GM23338 (cell line): ENCODE data around the gene PCSK6. TPM values are rescaled to one million over a fixed set of nuclear protein-coding genes. Genes with fewer than 3 reads are reported as not detected.

Source experiments
- ATAC-seq: fragments of 200-7000 bp; cut with Tn5 transposase; 3 replicates; pipeline ENCODE4 v1.9.1; 2020
- DNase-seq: peaks from one replicate; pipeline ENCODE4 v3.0.0-alpha.2; 2015; ENCODE audit warnings: low spot score
- H2AFZ ChIP-seq: fragments of 200-600 bp; sonication (generic); 2 replicates; pipeline ENCODE4 v1.8.0; 2016; ENCODE audit warnings: antibody characterized with exemption, mild to moderate bottlenecking, moderate library complexity
- H3F3A ChIP-seq: fragments of 200-600 bp; sonication (generic); replicated peaks from 2 replicates; pipeline ENCODE4 v1.8.0; 2017; ENCODE audit warnings: antibody characterized with exemption, mixed run types, low read depth
- H3K27ac ChIP-seq: fragments of 200-600 bp; sonication (generic); 2 replicates; pipeline ENCODE4 v1.6.1; 2016; ENCODE audit warnings: low read depth
- H3K27me3 ChIP-seq: fragments of 200-600 bp; sonication (generic); 2 replicates; pipeline ENCODE4 v1.8.0; 2016; ENCODE audit warnings: mild to moderate bottlenecking, mixed run types, moderate library complexity; ENCODE audit not compliant: insufficient read depth
- H3K36me3 ChIP-seq: fragments of 200-600 bp; sonication (generic); 2 replicates; pipeline ENCODE4 v1.8.0; 2016; ENCODE audit warnings: mild to moderate bottlenecking; ENCODE audit not compliant: insufficient read depth
- H3K4me1 ChIP-seq: fragments of 200-600 bp; sonication (generic); 2 replicates; pipeline ENCODE4 v1.8.0; 2016; ENCODE audit warnings: mild to moderate bottlenecking, moderate library complexity; ENCODE audit not compliant: insufficient read depth
- H3K4me2 ChIP-seq: fragments of 200-600 bp; sonication (generic); 2 replicates; pipeline ENCODE4 v1.7.1; 2017; ENCODE audit warnings: mixed run types
- H3K4me3 ChIP-seq: fragments of 200-600 bp; sonication (generic); 2 replicates; pipeline ENCODE4 v1.6.1; 2016; ENCODE audit warnings: mixed run types
- H3K79me2 ChIP-seq: fragments of 200-600 bp; sonication (generic); replicated peaks from 2 replicates; pipeline ENCODE4 v1.8.0; 2017; ENCODE audit warnings: mild to moderate bottlenecking; ENCODE audit not compliant: insufficient read depth
- H3K9me2 ChIP-seq: fragments of 200-600 bp; sonication (generic); 2 replicates; pipeline ENCODE4 v1.8.0; 2017; ENCODE audit not compliant: insufficient read depth
- H4K20me1 ChIP-seq: fragments of 200-600 bp; sonication (generic); replicated peaks from 2 replicates; pipeline ENCODE4 v1.8.0; 2017; ENCODE audit warnings: mild to moderate bottlenecking; ENCODE audit not compliant: insufficient read depth
- H3K27ac Mint-ChIP-seq: 2 replicates; pipeline ENCODE4 v1.8.0; 2020; ENCODE audit warnings: inconsistent platforms, mild to moderate bottlenecking, moderate library complexity, mixed read lengths
- H3K27me3 Mint-ChIP-seq: 3 replicates; pipeline ENCODE4 v1.8.0; 2022; ENCODE audit warnings: low read depth, mild to moderate bottlenecking, moderate library complexity, mixed read lengths, inconsistent platforms; ENCODE audit not compliant: insufficient read depth, poor library complexity
- H3K36me3 Mint-ChIP-seq: 3 replicates; pipeline ENCODE4 v1.8.0; 2021; ENCODE audit warnings: low read depth, mild to moderate bottlenecking, inconsistent platforms, moderate library complexity, mixed read lengths
- H3K4me1 Mint-ChIP-seq: 3 replicates; pipeline ENCODE4 v1.8.0; 2020; ENCODE audit warnings: mild to moderate bottlenecking, inconsistent platforms, mixed read lengths
- H3K4me3 Mint-ChIP-seq: 3 replicates; pipeline ENCODE4 v1.8.0; 2021; ENCODE audit warnings: moderate library complexity, mild to moderate bottlenecking, inconsistent platforms, mixed read lengths
- H3K9me3 Mint-ChIP-seq: 3 replicates; pipeline ENCODE4 v1.8.0; 2020; ENCODE audit warnings: moderate library complexity, mild to moderate bottlenecking, inconsistent platforms, mixed read lengths
- EZH2phosphoT487 ChIP-seq: fragments of 200-600 bp; sonication (generic); IDR thresholded peaks from one replicate; pipeline ENCODE4 v1.8.1; 2018; ENCODE audit warnings: antibody characterized with exemption; ENCODE audit not compliant: unreplicated experiment
- JUNB ChIP-seq: IDR thresholded peaks from one replicate; pipeline ENCODE4 v1.6.1; 2016; ENCODE audit warnings: antibody characterized with exemption; ENCODE audit not compliant: unreplicated experiment
- NANOG ChIP-seq: IDR thresholded peaks from 2 replicates; pipeline ENCODE4 v1.6.1; 2016; ENCODE audit warnings: antibody characterized with exemption, borderline replicate concordance
- STAT1 ChIP-seq: IDR thresholded peaks from one replicate; pipeline ENCODE4 v1.6.1; 2016; ENCODE audit warnings: antibody characterized with exemption; ENCODE audit not compliant: unreplicated experiment
- ZNF114 ChIP-seq: fragments of 250-450 bp; sonication (Bioruptor Pico); IDR thresholded peaks from 2 replicates; pipeline ENCODE4 v1.5.0; 2020; ENCODE audit warnings: mild to moderate bottlenecking, moderate library complexity
- polyA plus RNA-seq: library from polyadenylated mRNA; unstranded; fragments of >200 nt; fragmentation: Nextera tagmentation; extraction: Ambion mirVana; gene quantifications from 2 replicates; pipeline ENCODE4 v1.2.1, GENCODE V29; 2016
- total RNA-seq: library from RNA; depleted of rRNA; stranded (reverse); fragments of >200 nt; shearing (Covaris generic); gene quantifications from 2 replicates; pipeline ENCODE4 v1.2.3, GENCODE V29; 2014
- TF ChIP-seq, protein P1 (sequence below): IDR thresholded peaks from one replicate; pipeline ENCODE4 v1.6.1; 2018; ENCODE audit warnings: antibody characterized with exemption; ENCODE audit not compliant: unreplicated experiment
- TF ChIP-seq, protein P2 (sequence below): IDR thresholded peaks from 2 replicates; pipeline ENCODE4 v1.6.1; 2016; ENCODE audit warnings: antibody characterized with exemption
- TF ChIP-seq, protein P3 (sequence below), 2 experiments: fragments of 200-600 bp in 1 of 2; sonication (generic) in 1 of 2; conservative IDR thresholded peaks; 2 replicates each; pipeline versions ENCODE4 v1.5.1 to v1.6.1; 2016 to 2017; ENCODE audit warnings: antibody characterized with exemption in 2 of 2, low read depth in 2 of 2, mild to moderate bottlenecking in 2 of 2, moderate library complexity in 1 of 2

PCSK6 gene
- total and polyA plus RNA-seq, 2 experiments from 2014 or later, result 1.7 to 6.7 TPM

DNA sequence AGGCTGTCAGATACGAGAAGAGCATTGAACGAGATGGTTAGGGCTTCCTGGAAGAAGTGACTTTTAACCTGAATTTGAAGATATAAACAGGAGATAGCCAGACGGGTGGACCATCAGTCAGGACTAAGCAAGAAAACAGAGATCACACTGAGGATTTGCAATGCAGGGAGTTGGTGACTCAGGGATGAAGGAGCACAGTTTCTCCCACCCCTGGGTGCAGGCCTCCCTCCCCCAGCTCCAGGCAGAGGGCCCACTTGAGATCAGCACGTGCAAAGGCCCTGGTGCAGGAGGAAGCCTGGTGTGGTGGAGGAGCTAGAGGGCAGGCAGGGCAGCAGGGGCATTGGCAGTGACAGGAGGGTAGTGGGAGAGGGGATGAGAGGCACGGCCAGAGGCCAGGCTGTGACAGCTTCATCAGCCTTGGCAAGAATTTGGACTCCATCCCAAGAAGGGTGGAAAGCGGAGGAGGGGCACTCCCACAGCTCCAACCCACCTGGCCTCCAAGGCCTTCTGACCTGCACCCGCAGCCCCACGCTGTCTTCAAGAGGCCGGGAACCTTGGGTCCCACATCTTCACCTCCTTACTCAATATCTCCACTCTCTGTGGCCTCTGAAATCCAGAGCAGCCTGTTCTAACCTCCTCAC is 8.7 kb upstream of the PCSK6 start:
- H3K4me1 Mint-ChIP-seq, result peaks cover 44% of the 10 kb centered on the region
- peaks cover 8% of the 10 kb centered on the region; the same call in 2 of the 3 replicates for H3K9me3 Mint-ChIP-seq
- Histone ChIP-seq H3K27ac (no peak overlapping the region), H2AFZ (no peak overlapping the region), H3F3A (no peaks in the 10 kb centered on the region), H3K4me1 (peaks cover 17% of the 10 kb centered on the region; the same call in 1 of the 2 replicates), H3K9me2 (peaks cover 2% of the 10 kb centered on the region; the same call in 1 of the 2 replicates), H3K27me3 (no peaks in the 10 kb centered on the region), H3K4me3 (no peak overlapping the region), H4K20me1 (no peaks in the 10 kb centered on the region), H3K4me2 (no peak overlapping the region), H3K36me3 (no peaks in the 10 kb centered on the region), H3K79me2 (no peaks in the 10 kb centered on the region)
- no peaks in the 10 kb centered on the region; the same call in 2 of the 3 replicates for H3K36me3 Mint-ChIP-seq
- peaks cover 20% of the 10 kb centered on the region for H3K27me3 Mint-ChIP-seq
- ATAC-seq (no peak), DNase-seq (no peak)
- H3K27ac Mint-ChIP-seq, result no peak overlapping the region
- TF ChIP-seq JUNB (no peak), EZH2phosphoT487 (no peak), STAT1 (no peak), NANOG (no peak)
- TF ChIP-seq, protein P1, sequence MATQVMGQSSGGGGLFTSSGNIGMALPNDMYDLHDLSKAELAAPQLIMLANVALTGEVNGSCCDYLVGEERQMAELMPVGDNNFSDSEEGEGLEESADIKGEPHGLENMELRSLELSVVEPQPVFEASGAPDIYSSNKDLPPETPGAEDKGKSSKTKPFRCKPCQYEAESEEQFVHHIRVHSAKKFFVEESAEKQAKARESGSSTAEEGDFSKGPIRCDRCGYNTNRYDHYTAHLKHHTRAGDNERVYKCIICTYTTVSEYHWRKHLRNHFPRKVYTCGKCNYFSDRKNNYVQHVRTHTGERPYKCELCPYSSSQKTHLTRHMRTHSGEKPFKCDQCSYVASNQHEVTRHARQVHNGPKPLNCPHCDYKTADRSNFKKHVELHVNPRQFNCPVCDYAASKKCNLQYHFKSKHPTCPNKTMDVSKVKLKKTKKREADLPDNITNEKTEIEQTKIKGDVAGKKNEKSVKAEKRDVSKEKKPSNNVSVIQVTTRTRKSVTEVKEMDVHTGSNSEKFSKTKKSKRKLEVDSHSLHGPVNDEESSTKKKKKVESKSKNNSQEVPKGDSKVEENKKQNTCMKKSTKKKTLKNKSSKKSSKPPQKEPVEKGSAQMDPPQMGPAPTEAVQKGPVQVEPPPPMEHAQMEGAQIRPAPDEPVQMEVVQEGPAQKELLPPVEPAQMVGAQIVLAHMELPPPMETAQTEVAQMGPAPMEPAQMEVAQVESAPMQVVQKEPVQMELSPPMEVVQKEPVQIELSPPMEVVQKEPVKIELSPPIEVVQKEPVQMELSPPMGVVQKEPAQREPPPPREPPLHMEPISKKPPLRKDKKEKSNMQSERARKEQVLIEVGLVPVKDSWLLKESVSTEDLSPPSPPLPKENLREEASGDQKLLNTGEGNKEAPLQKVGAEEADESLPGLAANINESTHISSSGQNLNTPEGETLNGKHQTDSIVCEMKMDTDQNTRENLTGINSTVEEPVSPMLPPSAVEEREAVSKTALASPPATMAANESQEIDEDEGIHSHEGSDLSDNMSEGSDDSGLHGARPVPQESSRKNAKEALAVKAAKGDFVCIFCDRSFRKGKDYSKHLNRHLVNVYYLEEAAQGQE, result no peak
- TF ChIP-seq, protein P2, sequence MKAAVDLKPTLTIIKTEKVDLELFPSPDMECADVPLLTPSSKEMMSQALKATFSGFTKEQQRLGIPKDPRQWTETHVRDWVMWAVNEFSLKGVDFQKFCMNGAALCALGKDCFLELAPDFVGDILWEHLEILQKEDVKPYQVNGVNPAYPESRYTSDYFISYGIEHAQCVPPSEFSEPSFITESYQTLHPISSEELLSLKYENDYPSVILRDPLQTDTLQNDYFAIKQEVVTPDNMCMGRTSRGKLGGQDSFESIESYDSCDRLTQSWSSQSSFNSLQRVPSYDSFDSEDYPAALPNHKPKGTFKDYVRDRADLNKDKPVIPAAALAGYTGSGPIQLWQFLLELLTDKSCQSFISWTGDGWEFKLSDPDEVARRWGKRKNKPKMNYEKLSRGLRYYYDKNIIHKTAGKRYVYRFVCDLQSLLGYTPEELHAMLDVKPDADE, result no peak
- no peak overlapping the region for H3K4me3 Mint-ChIP-seq

DNA sequence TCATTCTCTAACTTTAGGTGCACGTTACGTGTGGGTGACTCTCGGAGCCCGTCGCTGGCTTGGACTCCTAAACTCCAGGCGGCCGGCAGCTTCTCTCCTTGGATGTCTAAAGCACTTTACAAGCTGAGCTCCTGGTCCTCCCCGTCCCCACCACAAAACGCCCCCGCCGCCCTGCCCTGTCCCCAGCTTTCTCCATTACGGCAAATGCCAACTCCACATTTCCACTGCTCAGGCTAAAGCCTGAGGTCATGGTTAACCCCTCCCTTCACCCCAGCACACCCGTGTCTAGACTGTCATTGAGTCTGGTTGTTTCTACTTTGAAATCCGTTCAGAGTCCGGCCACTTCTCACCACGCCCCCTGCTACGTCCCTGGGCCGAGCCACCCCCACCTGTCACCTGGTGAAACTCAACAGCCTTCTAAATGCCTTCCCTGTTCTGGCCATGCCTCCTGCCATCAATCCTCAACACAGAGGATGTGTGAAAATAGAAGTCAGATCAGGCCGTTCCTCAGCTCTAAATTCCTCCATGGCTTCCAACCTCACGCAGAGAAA is 8.1 kb upstream of the PCSK6 start:
- Histone ChIP-seq H4K20me1 (no peaks in the 10 kb centered on the region), H3F3A (no peaks in the 10 kb centered on the region), H3K4me3 (no peak overlapping the region), H2AFZ (no peak overlapping the region), H3K4me1 (peaks cover 17% of the 10 kb centered on the region; the same call in 1 of the 2 replicates), H3K9me2 (peaks cover 2% of the 10 kb centered on the region; the same call in 1 of the 2 replicates), H3K27me3 (no peaks in the 10 kb centered on the region), H3K79me2 (no peaks in the 10 kb centered on the region), H3K4me2 (no peak overlapping the region), H3K36me3 (no peaks in the 10 kb centered on the region), H3K27ac (no peak overlapping the region)
- Mint-ChIP-seq H3K27ac (no peak overlapping the region), H3K4me1 (peaks cover 42% of the 10 kb centered on the region), H3K9me3 (peaks cover 11% of the 10 kb centered on the region; the same call in 2 of the 3 replicates), H3K4me3 (no peak overlapping the region; the same call in 2 of the 3 replicates), H3K27me3 (peaks cover 20% of the 10 kb centered on the region), H3K36me3 (no peaks in the 10 kb centered on the region; the same call in 2 of the 3 replicates)
- DNase-seq (no peak), ATAC-seq (no peak)
- TF ChIP-seq EZH2phosphoT487 (no peak), ZNF114 (no peak), STAT1 (no peak)
- TF ChIP-seq, protein P3, sequence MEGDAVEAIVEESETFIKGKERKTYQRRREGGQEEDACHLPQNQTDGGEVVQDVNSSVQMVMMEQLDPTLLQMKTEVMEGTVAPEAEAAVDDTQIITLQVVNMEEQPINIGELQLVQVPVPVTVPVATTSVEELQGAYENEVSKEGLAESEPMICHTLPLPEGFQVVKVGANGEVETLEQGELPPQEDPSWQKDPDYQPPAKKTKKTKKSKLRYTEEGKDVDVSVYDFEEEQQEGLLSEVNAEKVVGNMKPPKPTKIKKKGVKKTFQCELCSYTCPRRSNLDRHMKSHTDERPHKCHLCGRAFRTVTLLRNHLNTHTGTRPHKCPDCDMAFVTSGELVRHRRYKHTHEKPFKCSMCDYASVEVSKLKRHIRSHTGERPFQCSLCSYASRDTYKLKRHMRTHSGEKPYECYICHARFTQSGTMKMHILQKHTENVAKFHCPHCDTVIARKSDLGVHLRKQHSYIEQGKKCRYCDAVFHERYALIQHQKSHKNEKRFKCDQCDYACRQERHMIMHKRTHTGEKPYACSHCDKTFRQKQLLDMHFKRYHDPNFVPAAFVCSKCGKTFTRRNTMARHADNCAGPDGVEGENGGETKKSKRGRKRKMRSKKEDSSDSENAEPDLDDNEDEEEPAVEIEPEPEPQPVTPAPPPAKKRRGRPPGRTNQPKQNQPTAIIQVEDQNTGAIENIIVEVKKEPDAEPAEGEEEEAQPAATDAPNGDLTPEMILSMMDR (conservative IDR thresholded peaks at IDR 0.05; ENCODE audit: low read depth in 2 of 2), result no peak
